Colonic mucosa (tissue), 4 donors: ENCODE measurements around the gene BEST3. TPM values are rescaled to one million over a fixed set of nuclear protein-coding genes. Genes with fewer than 3 reads are reported as not detected.
"Not testable (repeated sequence)": the region's sequence is repeated elsewhere in the genome, so short reads cannot be mapped to it uniquely, and the experiment has no call there.

Experiments used
- DNase-seq: peaks from one replicate; pipeline ENCODE4 v3.0.0-alpha.2; 2020
- H3K27ac ChIP-seq: fragments of 200-600 bp; one replicate; pipeline ENCODE4 v1.8.0; 2021
- H3K27me3 ChIP-seq: fragments of 200-600 bp; one replicate; pipeline ENCODE4 v1.8.0; 2021
- H3K36me3 ChIP-seq: fragments of 200-600 bp; one replicate; pipeline ENCODE4 v1.8.0; 2021
- H3K4me1 ChIP-seq: fragments of 200-600 bp; one replicate; pipeline ENCODE4 v1.8.0; 2021; ENCODE audit warnings: mild to moderate bottlenecking
- H3K4me3 ChIP-seq: fragments of 200-600 bp; one replicate; pipeline ENCODE4 v1.8.0; 2021
- H3K9ac ChIP-seq, 2 donors: one replicate each; pipeline ENCODE4 v1.7.0; 2013; ENCODE audit warnings: control low read depth in 2 of 2, low read depth in 2 of 2, low read length in 2 of 2
- H3K9me3 ChIP-seq: fragments of 200-600 bp; one replicate; pipeline ENCODE4 v1.8.0; 2021
- intact Hi-C: fragments of 100-400 bp; cut with DNase I; formaldehyde crosslinking; loops from one replicate; pipeline ENCODE4 v1.14.1; 2022
- total RNA-seq, 2 donors: library from RNA; stranded (reverse); fragmentation: NEBNext Ultra II Directional in 1 of 2; extraction: Animal tissue kit (Norgen Biotek cat#: 25700) in 1 of 2; gene quantifications; one replicate each; pipeline ENCODE4 v1.2.1, GENCODE V29; 2021
- TF ChIP-seq, protein P1 (sequence below): fragments of 200-600 bp; IDR thresholded peaks from one replicate; pipeline ENCODE4 v1.8.0; 2022; ENCODE audit warnings: antibody characterized with exemption, mild to moderate bottlenecking
- donor health status: healthy.
- donor health status: DM: no; HTN: no; CAD: no.
- donor health status: DM: no; HTN: no; CAD: no.

Gene BEST3
- total RNA-seq, 2 donors from 2014 or later, result not detected

- no peak overlapping the region for H3K27ac ChIP-seq
- no peak overlapping the region for H3K9ac ChIP-seq
- intact Hi-C loops, result no loop called here
- no peaks in the 10 kb centered on the region for H3K27me3 ChIP-seq
- TF ChIP-seq, protein P1, sequence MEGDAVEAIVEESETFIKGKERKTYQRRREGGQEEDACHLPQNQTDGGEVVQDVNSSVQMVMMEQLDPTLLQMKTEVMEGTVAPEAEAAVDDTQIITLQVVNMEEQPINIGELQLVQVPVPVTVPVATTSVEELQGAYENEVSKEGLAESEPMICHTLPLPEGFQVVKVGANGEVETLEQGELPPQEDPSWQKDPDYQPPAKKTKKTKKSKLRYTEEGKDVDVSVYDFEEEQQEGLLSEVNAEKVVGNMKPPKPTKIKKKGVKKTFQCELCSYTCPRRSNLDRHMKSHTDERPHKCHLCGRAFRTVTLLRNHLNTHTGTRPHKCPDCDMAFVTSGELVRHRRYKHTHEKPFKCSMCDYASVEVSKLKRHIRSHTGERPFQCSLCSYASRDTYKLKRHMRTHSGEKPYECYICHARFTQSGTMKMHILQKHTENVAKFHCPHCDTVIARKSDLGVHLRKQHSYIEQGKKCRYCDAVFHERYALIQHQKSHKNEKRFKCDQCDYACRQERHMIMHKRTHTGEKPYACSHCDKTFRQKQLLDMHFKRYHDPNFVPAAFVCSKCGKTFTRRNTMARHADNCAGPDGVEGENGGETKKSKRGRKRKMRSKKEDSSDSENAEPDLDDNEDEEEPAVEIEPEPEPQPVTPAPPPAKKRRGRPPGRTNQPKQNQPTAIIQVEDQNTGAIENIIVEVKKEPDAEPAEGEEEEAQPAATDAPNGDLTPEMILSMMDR, result no peak
- DNase-seq, result no peak
- no peaks in the 10 kb centered on the region for H3K9me3 ChIP-seq
- H3K36me3 ChIP-seq, result no peaks in the 10 kb centered on the region
- H3K4me3 ChIP-seq, result no peak overlapping the region
- no peaks in the 10 kb centered on the region for H3K4me1 ChIP-seq
Measured at GRCh38 chr12:69676257-69677012, 22.7 kb downstream of the BEST3 start.

DNA sequence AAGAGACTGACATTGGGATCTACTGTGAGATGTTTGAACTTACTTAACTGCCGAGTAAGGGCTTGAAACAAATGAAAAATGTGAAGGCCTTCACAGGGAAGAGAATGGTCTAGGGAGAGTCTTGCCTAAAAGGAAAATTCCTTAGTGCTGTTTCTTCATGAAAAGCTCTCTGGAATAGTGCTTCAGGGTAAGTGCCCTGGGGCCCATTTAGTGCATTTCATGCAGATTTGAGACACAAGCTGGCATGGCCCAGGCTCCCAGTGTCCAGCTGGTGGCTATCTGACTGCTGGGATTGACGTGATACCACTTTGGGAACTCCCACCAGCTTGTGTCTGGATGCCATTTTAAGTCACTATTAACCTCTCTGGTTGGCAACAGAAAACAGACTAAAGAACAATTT is 26.9 kb downstream of the BEST3 start:
- TF ChIP-seq, protein P1, result no peak
- no peaks in the 10 kb centered on the region for H3K4me1 ChIP-seq
- no peak overlapping the region for H3K27ac ChIP-seq
- H3K36me3 ChIP-seq, result no peaks in the 10 kb centered on the region
- H3K9ac ChIP-seq, result no peak overlapping the region
- no peak overlapping the region for H3K4me3 ChIP-seq
- H3K9me3 ChIP-seq, result no peaks in the 10 kb centered on the region
- no peaks in the 10 kb centered on the region for H3K27me3 ChIP-seq
- intact Hi-C loops, result no loop called here
- DNase-seq, result no peak

GRCh38 chr12:69671597-69671996 is 27.5 kb downstream of the BEST3 start:
- Histone ChIP-seq H3K9ac (no peak overlapping the region), H3K4me3 (no peak overlapping the region), H3K27me3 (no peaks in the 10 kb centered on the region), H3K4me1 (no peaks in the 10 kb centered on the region), H3K36me3 (no peaks in the 10 kb centered on the region), H3K27ac (no peak overlapping the region), H3K9me3 (no peaks in the 10 kb centered on the region)
- no peak for DNase-seq
- TF ChIP-seq, protein P1, result no peak
- intact Hi-C loops, result no loop called here

GRCh38 chr12:69666798-69667197 is 32.3 kb downstream of the BEST3 start:
- DNase-seq, result no peak
- TF ChIP-seq, protein P1, result no peak
- Histone ChIP-seq H3K36me3 (no peaks in the 10 kb centered on the region), H3K4me3 (no peak overlapping the region), H3K9me3 (no peaks in the 10 kb centered on the region), H3K27ac (no peak overlapping the region), H3K9ac (no peak overlapping the region), H3K27me3 (no peaks in the 10 kb centered on the region), H3K4me1 (no peaks in the 10 kb centered on the region)
- intact Hi-C loops, result no loop called here

- H3K36me3 ChIP-seq, H3K4me3 ChIP-seq, DNase-seq, H3K9ac ChIP-seq, H3K27ac ChIP-seq, H3K27me3 ChIP-seq, intact Hi-C loops, H3K4me1 ChIP-seq, H3K9me3 ChIP-seq: not testable (repeated sequence)
Measured at GRCh38 chr12:69664930-69665377, 34.1 kb downstream of the BEST3 start.

DNA sequence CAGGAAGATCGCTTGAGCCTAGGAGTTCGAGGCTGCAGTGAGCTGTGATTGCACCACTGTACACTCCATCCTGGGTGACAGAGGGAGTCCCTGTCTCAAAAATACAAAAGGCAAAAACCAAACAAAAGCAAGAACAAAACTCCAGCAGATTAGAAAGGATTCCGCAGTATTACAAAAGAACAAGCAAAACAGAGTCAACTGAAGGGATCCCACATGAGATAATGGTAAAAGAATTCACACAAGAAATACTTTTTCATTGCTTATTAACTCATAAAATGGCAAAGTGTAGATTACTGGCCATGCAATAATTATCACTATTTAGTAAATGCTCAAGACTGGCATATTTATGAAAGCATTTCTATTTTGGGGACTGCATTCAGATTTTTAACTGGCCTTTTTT is 35.4 kb downstream of the BEST3 start:
- no peaks in the 10 kb centered on the region for H3K4me1 ChIP-seq
- TF ChIP-seq, protein P1, result no peak
- no peak overlapping the region for H3K27ac ChIP-seq
- intact Hi-C loops, result no loop called here
- H3K9ac ChIP-seq, result no peak overlapping the region
- DNase-seq, result no peak
- no peaks in the 10 kb centered on the region for H3K36me3 ChIP-seq
- H3K27me3 ChIP-seq, result no peaks in the 10 kb centered on the region
- no peaks in the 10 kb centered on the region for H3K9me3 ChIP-seq
- H3K4me3 ChIP-seq, result no peak overlapping the region
